HEK293 (cell line): ENCODE results near the gene LMO3.

Source experiments
- CTCF ChIA-PET: fragments of 350-600 bp; formaldehyde crosslinking; extraction: SDS; loops from one replicate; lab custom pipeline; 2021; ENCODE audit warnings: antibody characterized with exemption; lab: Yijun Ruan, JAX
- POLR2A ChIA-PET: fragments of 300-600 bp; formaldehyde crosslinking; extraction: SDS; loops from one replicate; lab custom pipeline; 2020; ENCODE audit warnings: antibody characterized with exemption, inconsistent platforms; lab: Yijun Ruan, JAX
- H3K27ac ChIP-seq: fragments of 200-500 bp; sonication (Bioruptor generic); 2 replicates; pipeline ENCODE4 v1.5.1; 2014; ENCODE audit warnings: low read depth, low read length, control low read depth, inconsistent platforms; ENCODE audit errors: extremely low read depth
- H3K36me3 ChIP-seq, 2 experiments: fragments of 200-500 bp in 1 of 2; sonication (Bioruptor generic) in 1 of 2; 1 replicate in 1 of 2; 2 replicates in 1 of 2; pipeline ENCODE4 v1.5.1; 2014 to 2017; ENCODE audit warnings: inconsistent platforms in 2 of 2, low read length in 2 of 2; ENCODE audit not compliant: control insufficient read depth in 2 of 2, insufficient read depth in 1 of 2
- H3K4me1 ChIP-seq: fragments of 200-500 bp; sonication (Bioruptor generic); 2 replicates; pipeline ENCODE4 v1.5.1; 2014; ENCODE audit warnings: mild to moderate bottlenecking, low read length, inconsistent platforms; ENCODE audit not compliant: control insufficient read depth, insufficient read depth
- H3K4me3 ChIP-seq: 2 replicates; pipeline ENCODE4 v1.5.1; 2011; ENCODE audit warnings: low read depth, mild to moderate bottlenecking, control low read depth, low read length, moderate library complexity
- H3K9me3 ChIP-seq: fragments of 200-500 bp; sonication (Bioruptor generic); 2 replicates; pipeline ENCODE4 v1.5.1; 2014; ENCODE audit warnings: low read depth, low read length, inconsistent platforms; ENCODE audit not compliant: control insufficient read depth, insufficient read depth
- GLIS2 ChIP-seq: fragments of 450-650 bp; formaldehyde crosslinking; IDR thresholded peaks from 2 replicates; pipeline ENCODE4 v1.5.1; 2016; ENCODE audit warnings: missing biosample characterization, missing genetic modification characterization
- KLF7 ChIP-seq: fragments of 450-650 bp; formaldehyde crosslinking; IDR thresholded peaks from 2 replicates; pipeline ENCODE4 v1.5.1; 2016; ENCODE audit warnings: missing biosample characterization, missing genetic modification characterization, borderline replicate concordance
- SETDB1 ChIP-seq: IDR thresholded peaks from one replicate; pipeline ENCODE4 v1.6.1; 2017; ENCODE audit warnings: mild to moderate bottlenecking, low read length, moderate library complexity, mixed read lengths; ENCODE audit not compliant: insufficient read length
- SP3 ChIP-seq: fragments of 450-650 bp; formaldehyde crosslinking; IDR thresholded peaks from 2 replicates; pipeline ENCODE4 v1.5.1; 2016; ENCODE audit warnings: missing biosample characterization, missing genetic modification characterization
- ZBTB7A ChIP-seq: fragments of 450-650 bp; formaldehyde crosslinking; IDR thresholded peaks from 2 replicates; pipeline ENCODE4 v1.5.1; 2016; ENCODE audit warnings: low read depth, missing biosample characterization, missing genetic modification characterization
- ZNF133 ChIP-seq: fragments of 450-650 bp; formaldehyde crosslinking; IDR thresholded peaks from 2 replicates; pipeline ENCODE4 v1.5.1; 2016; ENCODE audit warnings: missing biosample characterization, missing genetic modification characterization
- ZNF37A ChIP-seq: fragments of 450-650 bp; IDR thresholded peaks from 2 replicates; pipeline ENCODE4 v1.5.1; 2018; ENCODE audit warnings: missing biosample characterization, missing genetic modification characterization
- ZNF426 ChIP-seq: fragments of 450-650 bp; formaldehyde crosslinking; IDR thresholded peaks from 2 replicates; pipeline ENCODE4 v1.5.1; 2017; ENCODE audit warnings: missing biosample characterization, missing genetic modification characterization, mild to moderate bottlenecking, inconsistent platforms, moderate library complexity
- ZNF473 ChIP-seq: fragments of 450-650 bp; formaldehyde crosslinking; IDR thresholded peaks from 2 replicates; pipeline ENCODE4 v1.5.1; 2017; ENCODE audit warnings: missing biosample characterization, missing genetic modification characterization
- ZNF514 ChIP-seq: fragments of 450-650 bp; formaldehyde crosslinking; IDR thresholded peaks from 2 replicates; pipeline ENCODE4 v1.5.1; 2016; ENCODE audit warnings: missing biosample characterization, missing genetic modification characterization
- ZNF596 ChIP-seq: fragments of 450-650 bp; IDR thresholded peaks from 2 replicates; pipeline ENCODE4 v1.5.0; 2018; ENCODE audit warnings: missing biosample characterization, mild to moderate bottlenecking, missing genetic modification characterization, moderate library complexity
- ZNF76 ChIP-seq: fragments of 450-650 bp; formaldehyde crosslinking; IDR thresholded peaks from 2 replicates; pipeline ENCODE4; 2016; ENCODE audit warnings: low read depth, missing biosample characterization, missing genetic modification characterization, borderline replicate concordance
- ZSCAN16 ChIP-seq: fragments of 450-650 bp; formaldehyde crosslinking; IDR thresholded peaks from 2 replicates; pipeline ENCODE4 v1.5.1; 2016; ENCODE audit warnings: missing biosample characterization, missing genetic modification characterization
- ZSCAN23 ChIP-seq: fragments of 450-650 bp; formaldehyde crosslinking; IDR thresholded peaks from 2 replicates; pipeline ENCODE4 v1.5.1; 2016; ENCODE audit warnings: missing biosample characterization, missing genetic modification characterization
- TF ChIP-seq, protein P1 (sequence below): fragments of 450-650 bp; formaldehyde crosslinking; IDR thresholded peaks from 2 replicates; pipeline ENCODE4 v1.5.1; 2016; ENCODE audit warnings: missing biosample characterization, missing genetic modification characterization
- TF ChIP-seq, protein P2 (sequence below): fragments of 450-650 bp; formaldehyde crosslinking; IDR thresholded peaks from 2 replicates; pipeline ENCODE4 v1.5.1; 2017; ENCODE audit warnings: missing biosample characterization, missing genetic modification characterization
- TF ChIP-seq, protein P3 (sequence below): fragments of 450-650 bp; formaldehyde crosslinking; IDR thresholded peaks from 2 replicates; pipeline ENCODE4 v1.5.1; 2016; ENCODE audit warnings: missing biosample characterization, missing genetic modification characterization

The LMO3 gene

DNA sequence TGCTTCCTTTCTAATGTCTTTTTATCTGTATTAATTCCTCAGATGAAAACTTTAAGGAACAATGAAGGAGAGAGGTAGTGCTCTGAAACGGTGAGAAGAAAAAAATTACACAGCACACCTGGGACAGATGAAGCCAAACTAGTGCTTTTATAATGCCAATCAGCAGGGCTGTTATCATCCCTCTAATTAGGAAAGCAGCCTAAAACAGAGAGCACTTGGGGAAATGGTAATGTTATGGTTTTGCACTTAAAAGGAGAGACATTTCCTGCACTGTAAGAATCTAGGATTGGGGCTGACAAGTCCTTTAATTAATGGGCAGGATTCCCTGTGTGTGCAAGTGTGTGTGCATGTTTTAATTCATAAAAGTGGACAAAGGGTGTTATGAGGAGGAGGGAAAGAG is 4.8 kb upstream of the LMO3 start:
- no peak overlapping the region for H3K4me3 ChIP-seq
- ChIA-PET CTCF (no interaction called here), POLR2A (no interaction called here)
- H3K9me3 ChIP-seq: no peaks in the 10 kb centered on the region
- H3K27ac ChIP-seq: no peak overlapping the region
- H3K36me3 ChIP-seq: no peaks in the 10 kb centered on the region
- TF ChIP-seq ZNF596: no peak
- no peak for TF ChIP-seq ZNF37A (tag by site-specific recombination)
- TF ChIP-seq SETDB1: no peak
- no peaks in the 10 kb centered on the region for H3K4me1 ChIP-seq

DNA sequence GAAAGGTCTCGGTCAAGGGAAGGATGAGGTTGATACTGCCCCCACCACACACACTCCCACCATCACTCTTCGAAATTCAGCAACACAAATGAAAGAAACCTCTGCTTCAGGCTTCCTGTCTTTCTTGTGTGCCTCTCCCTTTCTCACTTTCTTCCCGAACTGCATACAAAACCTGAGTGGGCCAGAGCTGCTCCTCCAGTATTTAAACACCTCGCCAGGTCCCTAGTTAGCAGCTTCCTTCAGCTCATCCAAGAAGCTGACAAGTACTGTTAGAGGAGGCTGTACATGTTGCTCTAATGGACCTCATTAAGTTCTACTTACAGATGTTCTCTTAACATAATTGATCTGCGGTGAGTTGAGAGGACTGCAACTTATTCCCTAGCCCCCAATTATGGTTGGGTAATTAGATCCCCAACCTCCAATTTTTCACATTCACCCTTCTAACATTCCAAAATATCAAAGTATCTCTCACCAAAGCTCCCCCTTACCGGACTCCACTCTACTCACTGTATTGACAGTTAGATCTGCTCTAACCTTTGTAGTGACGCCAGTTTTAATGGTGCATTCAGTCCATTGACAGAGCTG is 4.1 kb upstream of the LMO3 start:
- no peaks in the 10 kb centered on the region for H3K9me3 ChIP-seq
- POLR2A ChIA-PET: no interaction called here
- H3K36me3 ChIP-seq: no peaks in the 10 kb centered on the region
- no peaks in the 10 kb centered on the region for H3K4me1 ChIP-seq
- no peak for TF ChIP-seq ZNF473 (tag by site-specific recombination)
- no peak for TF ChIP-seq ZNF76 (tag by site-specific recombination)
- TF ChIP-seq SP3 (tag by site-specific recombination): no peak
- TF ChIP-seq ZSCAN23 (tag by site-specific recombination): no peak
- CTCF ChIA-PET: no interaction called here
- no peak overlapping the region for H3K27ac ChIP-seq
- no peak overlapping the region for H3K4me3 ChIP-seq

DNA sequence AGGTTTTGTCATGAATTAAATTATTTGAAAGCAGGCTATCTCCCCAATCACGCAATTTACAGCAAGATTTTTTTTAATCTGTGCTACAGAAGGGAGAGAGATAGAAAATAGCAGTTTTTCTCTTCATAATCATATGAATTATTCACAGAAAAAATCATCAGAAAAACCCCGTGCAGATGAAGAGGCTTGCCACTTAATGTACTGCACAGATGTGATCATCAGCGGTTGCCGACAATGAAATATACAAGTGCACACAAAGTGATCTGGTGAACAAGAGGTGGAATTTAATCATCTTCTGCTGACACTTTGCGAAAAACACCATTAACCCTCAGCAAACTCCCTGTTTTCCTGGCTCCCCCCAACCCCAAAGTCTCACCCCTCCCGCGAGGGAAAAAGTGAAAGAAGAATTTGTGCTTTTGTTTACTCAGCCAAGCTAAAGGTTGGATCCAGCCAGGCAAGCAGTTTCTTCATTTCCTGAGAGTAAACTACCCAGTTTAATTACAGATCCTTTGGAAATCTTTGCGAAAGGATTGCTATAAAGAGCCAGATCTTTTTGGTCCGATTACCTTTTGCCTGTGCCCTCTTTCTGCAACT is 3.1 kb upstream of the LMO3 start:
- POLR2A ChIA-PET: no interaction called here
- Histone ChIP-seq H3K4me3 (no peak overlapping the region), H3K9me3 (no peaks in the 10 kb centered on the region), H3K36me3 (no peaks in the 10 kb centered on the region), H3K4me1 (no peaks in the 10 kb centered on the region), H3K27ac (no peak overlapping the region)
- CTCF ChIA-PET: no interaction called here
- no peak for TF ChIP-seq ZNF514 (tag by site-specific recombination)

DNA sequence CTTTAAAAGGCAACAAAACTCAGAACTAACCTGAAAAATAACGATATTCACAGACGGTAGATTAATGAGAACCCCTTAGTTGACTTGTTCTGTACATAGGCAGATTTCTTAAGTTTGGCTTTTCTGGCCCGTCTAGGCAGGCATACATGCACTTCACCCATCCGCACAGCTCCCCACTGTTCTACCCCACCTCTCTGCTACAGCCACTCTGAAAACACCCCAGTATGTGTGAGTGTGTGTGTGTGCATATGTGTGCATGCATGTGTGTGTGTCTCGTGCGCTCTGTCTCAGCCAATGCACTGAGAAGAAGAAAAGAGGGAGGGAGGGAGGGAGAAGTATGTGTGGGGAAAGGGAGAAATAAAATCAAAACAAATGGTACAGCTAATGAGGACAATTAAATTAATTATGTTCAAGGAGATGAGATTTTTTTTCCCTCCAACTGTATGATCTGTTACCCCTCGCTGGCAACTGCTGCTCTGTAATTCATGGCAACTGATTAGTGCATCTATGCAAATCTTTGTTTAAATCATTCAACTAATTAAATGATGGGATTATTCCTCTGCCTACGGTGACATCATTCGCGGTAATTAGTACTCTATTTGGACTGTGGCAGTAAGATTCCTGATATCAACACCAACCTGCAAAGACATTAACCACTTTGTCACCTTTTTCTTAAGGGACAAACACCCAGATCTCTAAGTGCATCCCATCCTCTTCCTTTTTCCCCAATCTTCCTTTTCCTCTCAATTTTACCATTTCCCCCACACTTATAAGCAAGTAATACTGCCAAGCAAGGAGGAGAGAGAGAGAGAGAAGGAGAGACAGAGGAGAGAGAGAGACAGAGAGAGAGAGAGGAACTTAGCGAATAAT is 2.2 kb upstream of the LMO3 start:
- H3K36me3 ChIP-seq: no peaks in the 10 kb centered on the region
- CTCF ChIA-PET: no interaction called here
- no peaks in the 10 kb centered on the region for H3K9me3 ChIP-seq
- POLR2A ChIA-PET: no interaction called here
- no peaks in the 10 kb centered on the region for H3K4me1 ChIP-seq
- TF ChIP-seq ZBTB7A: no peak
- TF ChIP-seq ZNF133 (tag by site-specific recombination): no peak
- TF ChIP-seq ZSCAN16 (tag by site-specific recombination): no peak
- TF ChIP-seq, protein P1, sequence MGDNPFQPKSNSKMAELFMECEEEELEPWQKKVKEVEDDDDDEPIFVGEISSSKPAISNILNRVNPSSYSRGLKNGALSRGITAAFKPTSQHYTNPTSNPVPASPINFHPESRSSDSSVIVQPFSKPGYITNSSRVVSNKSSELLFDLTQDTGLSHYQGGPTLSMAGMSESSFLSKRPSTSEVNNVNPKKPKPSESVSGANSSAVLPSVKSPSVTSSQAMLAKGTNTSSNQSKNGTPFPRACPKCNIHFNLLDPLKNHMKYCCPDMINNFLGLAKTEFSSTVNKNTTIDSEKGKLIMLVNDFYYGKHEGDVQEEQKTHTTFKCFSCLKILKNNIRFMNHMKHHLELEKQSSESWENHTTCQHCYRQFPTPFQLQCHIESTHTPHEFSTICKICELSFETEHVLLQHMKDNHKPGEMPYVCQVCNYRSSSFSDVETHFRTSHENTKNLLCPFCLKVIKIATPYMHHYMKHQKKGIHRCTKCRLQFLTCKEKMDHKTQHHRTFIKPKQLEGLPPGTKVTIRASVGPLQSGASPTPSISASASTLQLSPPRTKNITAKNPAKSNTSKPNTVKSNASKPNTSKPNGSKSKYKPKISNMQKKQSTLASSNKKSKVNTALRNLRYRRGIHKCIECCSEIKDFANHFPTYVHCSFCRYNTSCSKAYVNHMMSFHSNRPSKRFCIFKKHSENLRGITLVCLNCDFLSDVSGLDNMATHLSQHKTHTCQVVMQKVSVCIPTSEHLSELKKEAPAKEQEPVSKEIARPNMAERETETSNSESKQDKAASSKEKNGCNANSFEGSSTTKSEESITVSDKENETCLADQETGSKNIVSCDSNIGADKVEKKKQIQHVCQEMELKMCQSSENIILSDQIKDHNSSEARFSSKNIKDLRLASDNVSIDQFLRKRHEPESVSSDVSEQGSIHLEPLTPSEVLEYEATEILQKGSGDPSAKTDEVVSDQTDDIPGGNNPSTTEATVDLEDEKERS (tag by site-specific recombination): no peak
- TF ChIP-seq ZNF426: no peak
- TF ChIP-seq, protein P2, sequence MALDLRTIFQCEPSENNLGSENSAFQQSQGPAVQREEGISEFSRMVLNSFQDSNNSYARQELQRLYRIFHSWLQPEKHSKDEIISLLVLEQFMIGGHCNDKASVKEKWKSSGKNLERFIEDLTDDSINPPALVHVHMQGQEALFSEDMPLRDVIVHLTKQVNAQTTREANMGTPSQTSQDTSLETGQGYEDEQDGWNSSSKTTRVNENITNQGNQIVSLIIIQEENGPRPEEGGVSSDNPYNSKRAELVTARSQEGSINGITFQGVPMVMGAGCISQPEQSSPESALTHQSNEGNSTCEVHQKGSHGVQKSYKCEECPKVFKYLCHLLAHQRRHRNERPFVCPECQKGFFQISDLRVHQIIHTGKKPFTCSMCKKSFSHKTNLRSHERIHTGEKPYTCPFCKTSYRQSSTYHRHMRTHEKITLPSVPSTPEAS: no peak
- TF ChIP-seq, protein P3, sequence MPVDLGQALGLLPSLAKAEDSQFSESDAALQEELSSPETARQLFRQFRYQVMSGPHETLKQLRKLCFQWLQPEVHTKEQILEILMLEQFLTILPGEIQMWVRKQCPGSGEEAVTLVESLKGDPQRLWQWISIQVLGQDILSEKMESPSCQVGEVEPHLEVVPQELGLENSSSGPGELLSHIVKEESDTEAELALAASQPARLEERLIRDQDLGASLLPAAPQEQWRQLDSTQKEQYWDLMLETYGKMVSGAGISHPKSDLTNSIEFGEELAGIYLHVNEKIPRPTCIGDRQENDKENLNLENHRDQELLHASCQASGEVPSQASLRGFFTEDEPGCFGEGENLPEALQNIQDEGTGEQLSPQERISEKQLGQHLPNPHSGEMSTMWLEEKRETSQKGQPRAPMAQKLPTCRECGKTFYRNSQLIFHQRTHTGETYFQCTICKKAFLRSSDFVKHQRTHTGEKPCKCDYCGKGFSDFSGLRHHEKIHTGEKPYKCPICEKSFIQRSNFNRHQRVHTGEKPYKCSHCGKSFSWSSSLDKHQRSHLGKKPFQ (tag by site-specific recombination): no peak
- no peak for TF ChIP-seq GLIS2 (tag by site-specific recombination)
- TF ChIP-seq KLF7 (tag by site-specific recombination): no peak
- H3K4me3 ChIP-seq: no peak overlapping the region
- no peak overlapping the region for H3K27ac ChIP-seq
